HCT116 (cell line): ENCODE data around the gene RIMS1.

Experiments
- EZH2 ChIP-seq: fragments of 200-600 bp; sonication (generic); IDR thresholded peaks from 2 replicates; pipeline ENCODE4 v1.6.1; 2017; ENCODE audit warnings: antibody characterized with exemption, mixed run types
- EZH2phosphoT487 ChIP-seq: fragments of 200-600 bp; IDR thresholded peaks from 2 replicates; pipeline ENCODE4 v1.6.1; 2018; ENCODE audit warnings: antibody characterized with exemption, borderline replicate concordance
- POLR2A ChIP-seq: IDR thresholded peaks from 2 replicates; pipeline ENCODE4 v1.7.0; 2011; ENCODE audit warnings: borderline replicate concordance; ENCODE audit not compliant: insufficient read depth, insufficient read length; ENCODE audit errors: extremely low read depth
- TF ChIP-seq, protein P1 (sequence below), 3 experiments: fragments of 200-600 bp in 1 of 3; sonication (generic) in 1 of 3; IDR thresholded peaks in 2 of 3; conservative IDR thresholded peaks in 1 of 3; 2 replicates each; pipeline ENCODE4 v1.5.1; 2012 to 2017; ENCODE audit warnings: low read depth in 2 of 3, low read length in 2 of 3, antibody characterized with exemption in 1 of 3, borderline replicate concordance in 1 of 3, control low read depth in 1 of 3, mild to moderate bottlenecking in 1 of 3, mixed read lengths in 1 of 3, mixed run types in 1 of 3, moderate library complexity in 1 of 3; ENCODE audit not compliant: insufficient read depth in 1 of 3

- TF ChIP-seq, protein P1, sequence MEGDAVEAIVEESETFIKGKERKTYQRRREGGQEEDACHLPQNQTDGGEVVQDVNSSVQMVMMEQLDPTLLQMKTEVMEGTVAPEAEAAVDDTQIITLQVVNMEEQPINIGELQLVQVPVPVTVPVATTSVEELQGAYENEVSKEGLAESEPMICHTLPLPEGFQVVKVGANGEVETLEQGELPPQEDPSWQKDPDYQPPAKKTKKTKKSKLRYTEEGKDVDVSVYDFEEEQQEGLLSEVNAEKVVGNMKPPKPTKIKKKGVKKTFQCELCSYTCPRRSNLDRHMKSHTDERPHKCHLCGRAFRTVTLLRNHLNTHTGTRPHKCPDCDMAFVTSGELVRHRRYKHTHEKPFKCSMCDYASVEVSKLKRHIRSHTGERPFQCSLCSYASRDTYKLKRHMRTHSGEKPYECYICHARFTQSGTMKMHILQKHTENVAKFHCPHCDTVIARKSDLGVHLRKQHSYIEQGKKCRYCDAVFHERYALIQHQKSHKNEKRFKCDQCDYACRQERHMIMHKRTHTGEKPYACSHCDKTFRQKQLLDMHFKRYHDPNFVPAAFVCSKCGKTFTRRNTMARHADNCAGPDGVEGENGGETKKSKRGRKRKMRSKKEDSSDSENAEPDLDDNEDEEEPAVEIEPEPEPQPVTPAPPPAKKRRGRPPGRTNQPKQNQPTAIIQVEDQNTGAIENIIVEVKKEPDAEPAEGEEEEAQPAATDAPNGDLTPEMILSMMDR (IDR thresholded peaks at IDR 0.05 in 2 of 3, conservative IDR thresholded peaks at IDR 0.05 in 1 of 3; ENCODE audit: borderline replicate concordance in 1 of 3, insufficient read depth in 1 of 3, low read depth in 2 of 3, low read length in 2 of 3): no peak
- TF ChIP-seq POLR2A (no peak), EZH2phosphoT487 (no peak), EZH2 (no peak)
Observed at GRCh38 chr6:72049376-72049775, 163.0 kb downstream of the RIMS1 start.
